Lung (tissue), 12 donors: ENCODE data around the gene FOXK1. TPM values are rescaled to one million over a fixed set of nuclear protein-coding genes. Genes with fewer than 3 reads are reported as not detected.
"Not testable (repeated sequence)": the region's sequence is repeated elsewhere in the genome, so short reads cannot be mapped to it uniquely, and the experiment has no call there.

Experiments used
- ATAC-seq: fragments of 200-7000 bp; cut with Tn5 transposase; one replicate; pipeline ENCODE4 v1.9.1; 2020; ENCODE audit warnings: moderate number of reproducible peaks; ENCODE audit not compliant: insufficient read depth, low FRiP score
- DNase-seq, 3 donors: peaks; one replicate each; pipeline ENCODE4 v3.0.0-alpha.2; 2013 to 2017
- H3K27ac ChIP-seq, 2 donors: one replicate each; pipeline ENCODE4 v1.5.1; 2013; ENCODE audit warnings: mild to moderate bottlenecking in 2 of 2, moderate library complexity in 2 of 2, control low read depth in 1 of 2, inconsistent platforms in 1 of 2, low read depth in 1 of 2, low read length in 1 of 2
- H3K27me3 ChIP-seq, 3 donors: one replicate each; pipeline ENCODE4 v1.5.1; 2013; ENCODE audit warnings: low read length in 2 of 3; ENCODE audit not compliant: control insufficient read depth in 3 of 3, insufficient read depth in 3 of 3
- H3K36me3 ChIP-seq, 4 donors: one replicate each; pipeline ENCODE4 v1.5.1; 2013; ENCODE audit warnings: low read length in 4 of 4, mild to moderate bottlenecking in 1 of 4, moderate library complexity in 1 of 4; ENCODE audit not compliant: control insufficient read depth in 4 of 4, insufficient read depth in 4 of 4
- H3K4me1 ChIP-seq, 5 donors: one replicate each; pipeline ENCODE4 v1.5.1; 2013; ENCODE audit warnings: low read length in 5 of 5, mild to moderate bottlenecking in 2 of 5, moderate library complexity in 1 of 5; ENCODE audit not compliant: control insufficient read depth in 5 of 5, insufficient read depth in 5 of 5
- H3K4me3 ChIP-seq: one replicate; pipeline ENCODE4 v1.5.1; 2013; ENCODE audit warnings: mild to moderate bottlenecking, control low read depth, moderate library complexity
- H3K9ac ChIP-seq, 2 donors: one replicate each; pipeline ENCODE4 v1.5.1; 2013; ENCODE audit warnings: low read length in 2 of 2, control low read depth in 1 of 2; ENCODE audit not compliant: insufficient read depth in 1 of 2
- H3K9me3 ChIP-seq, 4 donors: one replicate each; pipeline ENCODE4 v1.5.1; 2013; ENCODE audit warnings: low read length in 3 of 4, mild to moderate bottlenecking in 1 of 4, moderate library complexity in 1 of 4; ENCODE audit not compliant: control insufficient read depth in 4 of 4, insufficient read depth in 3 of 4
- WGBS, 2 donors: extraction: QIAGEN DNeasy Blood & Tissue Kit; methylation state at CpG; one replicate each; pipeline ENCODE4 v1.1.7; 2013; 5-methylcytosine and 5-hydroxymethylcytosine counted together
- polyA plus RNA-seq, 2 donors: library from polyadenylated mRNA; stranded (reverse); fragments of 200-250 nt; gene quantifications; one replicate each; pipeline ENCODE4 v1.2.1, GENCODE V29; 2013
- total RNA-seq, 2 donors: library from RNA; depleted of rRNA in 1 of 2; stranded (reverse); fragments of >200 nt in 1 of 2; gene quantifications; one replicate each; pipeline ENCODE4 v1.2.1, GENCODE V29; 2014 to 2021
- TF ChIP-seq, protein P1 (sequence below): IDR thresholded peaks from 2 replicates; pipeline ENCODE4 v1.5.1; 2012; ENCODE audit warnings: mild to moderate bottlenecking; ENCODE audit errors: control extremely low read depth, extremely low read depth
- donor health status: control.
- donor health status: control.
- donor health status: Bipolar disorder and iron deficiency.
- donor health status: healthy.
- donor health status: DM: yes; HTN: yes; CAD: no.

Gene FOXK1
- total and polyA plus RNA-seq, 4 donors: 6.4 to 36.2 (median 14.3) TPM

DNA sequence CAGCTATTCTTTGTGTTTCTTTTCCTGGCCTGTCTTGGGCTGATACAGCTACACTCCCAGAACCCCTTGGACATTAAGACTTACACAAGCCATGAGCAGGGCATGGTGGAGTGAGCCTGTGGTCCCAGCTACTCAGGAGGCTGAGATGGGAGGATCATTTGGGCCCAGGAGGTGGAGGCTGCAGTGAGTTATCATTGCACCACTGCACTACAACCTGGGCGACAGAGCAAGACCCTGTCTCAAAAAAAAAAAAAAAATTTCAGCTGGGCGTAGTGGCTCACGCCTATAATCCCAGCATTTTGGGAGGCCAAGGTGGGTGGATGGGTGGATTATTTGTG lies 13.6 kb upstream of the FOXK1 start:
- no peak overlapping the region for H3K27ac ChIP-seq
- ATAC-seq (no peak), DNase-seq (no peak)
- H3K9me3 ChIP-seq: no peaks in the 10 kb centered on the region
- TF ChIP-seq, protein P1, sequence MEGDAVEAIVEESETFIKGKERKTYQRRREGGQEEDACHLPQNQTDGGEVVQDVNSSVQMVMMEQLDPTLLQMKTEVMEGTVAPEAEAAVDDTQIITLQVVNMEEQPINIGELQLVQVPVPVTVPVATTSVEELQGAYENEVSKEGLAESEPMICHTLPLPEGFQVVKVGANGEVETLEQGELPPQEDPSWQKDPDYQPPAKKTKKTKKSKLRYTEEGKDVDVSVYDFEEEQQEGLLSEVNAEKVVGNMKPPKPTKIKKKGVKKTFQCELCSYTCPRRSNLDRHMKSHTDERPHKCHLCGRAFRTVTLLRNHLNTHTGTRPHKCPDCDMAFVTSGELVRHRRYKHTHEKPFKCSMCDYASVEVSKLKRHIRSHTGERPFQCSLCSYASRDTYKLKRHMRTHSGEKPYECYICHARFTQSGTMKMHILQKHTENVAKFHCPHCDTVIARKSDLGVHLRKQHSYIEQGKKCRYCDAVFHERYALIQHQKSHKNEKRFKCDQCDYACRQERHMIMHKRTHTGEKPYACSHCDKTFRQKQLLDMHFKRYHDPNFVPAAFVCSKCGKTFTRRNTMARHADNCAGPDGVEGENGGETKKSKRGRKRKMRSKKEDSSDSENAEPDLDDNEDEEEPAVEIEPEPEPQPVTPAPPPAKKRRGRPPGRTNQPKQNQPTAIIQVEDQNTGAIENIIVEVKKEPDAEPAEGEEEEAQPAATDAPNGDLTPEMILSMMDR: no peak
- peaks cover 0 to 6% (median 0%) of the 10 kb centered on the region in 5 donors for H3K4me1 ChIP-seq
- H3K36me3 ChIP-seq: no peaks in the 10 kb centered on the region
- H3K9ac ChIP-seq: no peak overlapping the region
- 98 to 99% methylated on average over 3 of the region's 3 CpGs for WGBS, 2 donors
- no peaks in the 10 kb centered on the region for H3K27me3 ChIP-seq
- no peak overlapping the region for H3K4me3 ChIP-seq

DNA sequence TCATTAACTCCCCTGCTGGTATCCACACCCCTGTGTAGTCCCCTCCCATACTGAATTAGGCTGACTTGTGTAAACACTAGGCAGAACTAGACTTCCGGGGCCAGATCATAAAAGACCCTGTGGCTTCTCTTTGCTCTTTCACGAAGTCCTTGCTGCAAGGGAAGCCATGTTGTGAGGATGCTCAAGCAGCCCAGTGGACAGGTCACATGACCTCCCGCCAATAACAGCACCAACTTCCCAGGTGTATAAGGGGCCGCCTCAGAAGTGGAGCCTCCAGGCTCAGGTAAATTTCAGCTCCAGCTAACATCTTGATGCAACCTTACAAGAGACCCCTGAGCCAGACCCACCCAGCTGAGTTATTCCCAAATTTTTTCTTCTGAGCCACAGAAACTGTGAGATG lies 11.3 kb upstream of the FOXK1 start:
- Histone ChIP-seq H3K9me3 (peaks cover 0 to 5% (median 3%) of the 10 kb centered on the region in 4 donors), H3K4me1 (peaks cover 0 to under 1% (median 0%) of the 10 kb centered on the region in 5 donors), H3K27me3 (no peaks in the 10 kb centered on the region), H3K4me3 (no peak overlapping the region), H3K9ac (no peak overlapping the region), H3K36me3 (no peaks in the 10 kb centered on the region), H3K27ac (no peak overlapping the region)
- no peak for ATAC-seq
- TF ChIP-seq, protein P1: no peak
- 78 to 83% methylated on average over 4 of the region's 4 CpGs for WGBS, 2 donors
- no peak for DNase-seq

DNA sequence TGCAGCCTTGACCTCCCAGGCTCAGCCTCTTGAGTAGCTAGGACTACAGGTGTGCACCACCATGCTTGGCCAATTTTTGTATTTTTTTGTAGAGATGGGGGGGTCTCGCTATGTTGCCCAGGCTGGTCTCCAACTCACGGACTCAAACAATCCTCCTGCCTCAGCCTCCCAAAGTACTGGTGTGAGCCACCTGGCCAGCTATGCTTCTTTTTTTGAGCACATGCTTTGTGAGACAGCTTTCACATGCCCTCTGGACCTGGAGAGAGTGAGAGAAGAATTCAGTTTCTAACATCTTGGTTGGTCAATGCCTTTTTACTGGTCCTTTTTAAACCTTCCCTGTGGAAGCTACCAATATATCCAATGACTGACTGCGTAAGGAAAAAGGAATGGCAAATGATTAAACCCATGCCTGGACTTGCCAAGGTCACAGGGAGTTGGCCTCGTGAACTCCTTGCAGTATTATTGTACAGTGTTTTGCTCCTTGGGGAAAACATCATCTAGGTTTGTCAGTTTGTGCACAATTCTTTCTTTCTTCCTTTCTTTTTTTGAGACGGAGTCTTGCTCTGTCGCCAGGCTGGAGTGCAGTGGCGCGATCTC lies 6.2 kb upstream of the FOXK1 start:
- Histone ChIP-seq H3K27me3 (no peaks in the 10 kb centered on the region), H3K4me3 (no peak overlapping the region), H3K36me3 (no peaks in the 10 kb centered on the region), H3K27ac (no peak overlapping the region), H3K9me3 (peaks cover 0 to 5% (median 3%) of the 10 kb centered on the region in 4 donors), H3K4me1 (no peaks in the 10 kb centered on the region), H3K9ac (no peak overlapping the region)
- DNase-seq (no peak), ATAC-seq (no peak)
- TF ChIP-seq, protein P1: no peak
- WGBS, 2 donors: 96 to 98% methylated on average over 8 of the region's 8 CpGs

DNA sequence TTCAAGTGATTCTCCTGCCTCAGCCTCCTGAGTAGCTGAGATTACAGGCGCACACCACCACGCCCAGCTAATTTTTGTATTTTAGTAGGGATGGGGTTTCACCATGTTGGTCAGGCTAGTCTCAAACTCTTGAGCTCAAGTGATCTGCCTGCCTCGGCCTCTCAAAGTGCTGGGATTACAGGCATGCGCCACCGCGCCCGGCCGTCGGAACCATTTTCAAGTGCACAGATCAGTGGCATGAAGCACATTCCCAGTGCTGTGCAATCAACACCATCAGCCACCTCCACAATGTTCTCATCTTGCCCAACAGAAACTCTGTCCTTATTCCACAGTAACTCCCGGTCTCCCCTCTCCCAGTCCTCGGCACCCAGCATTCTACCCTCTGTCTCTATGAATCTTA lies 4.6 kb upstream of the FOXK1 start:
- H3K9me3 ChIP-seq, H3K4me3 ChIP-seq, H3K27me3 ChIP-seq, H3K36me3 ChIP-seq, DNase-seq, H3K4me1 ChIP-seq, H3K27ac ChIP-seq, ATAC-seq, H3K9ac ChIP-seq: not testable (repeated sequence)
- 96% methylated on average over 11 of the region's 11 CpGs for WGBS, 2 donors
